Chondrocyte (in vitro differentiated cells): ENCODE results near the gene FHL2. TPM values are rescaled to one million over a fixed set of nuclear protein-coding genes. Genes with fewer than 3 reads are reported as not detected.

Source experiments
- DNase-seq: peaks from one replicate; pipeline ENCODE4 v3.0.0; 2021; ENCODE audit warnings: mixed read lengths, low spot score
- H3K27ac Mint-ChIP-seq: one replicate; pipeline ENCODE4 v1.8.0; 2021; ENCODE audit warnings: mild to moderate bottlenecking, moderate library complexity, mixed read lengths; ENCODE audit not compliant: unreplicated experiment
- H3K27me3 Mint-ChIP-seq: 2 replicates; pipeline ENCODE4 v1.8.0; 2021; ENCODE audit warnings: low read depth, mixed read lengths
- H3K36me3 Mint-ChIP-seq: 2 replicates; pipeline ENCODE4 v1.8.0; 2021; ENCODE audit warnings: low read depth, mixed read lengths
- H3K4me1 Mint-ChIP-seq: 2 replicates; pipeline ENCODE4 v1.8.0; 2021; ENCODE audit warnings: low read depth, mild to moderate bottlenecking, mixed read lengths
- H3K4me3 Mint-ChIP-seq: one replicate; pipeline ENCODE4 v1.8.0; 2021; ENCODE audit warnings: mild to moderate bottlenecking, moderate library complexity, mixed read lengths; ENCODE audit not compliant: unreplicated experiment
- H3K9me3 Mint-ChIP-seq: 2 replicates; pipeline ENCODE4 v1.8.0; 2021; ENCODE audit warnings: low read depth, mixed read lengths
- CTCF ChIP-seq: fragments of 200-600 bp; sonication (generic); IDR thresholded peaks from 2 replicates; pipeline ENCODE4 v1.5.0; 2021; ENCODE audit warnings: antibody characterized with exemption, mild to moderate bottlenecking, moderate library complexity
- total RNA-seq: library from RNA; stranded (reverse); gene quantifications from 3 replicates; pipeline ENCODE4 v1.2.1, GENCODE V29; 2021

Gene FHL2
- total RNA-seq, 1 donor from 2014 or later = 104 TPM

DNA sequence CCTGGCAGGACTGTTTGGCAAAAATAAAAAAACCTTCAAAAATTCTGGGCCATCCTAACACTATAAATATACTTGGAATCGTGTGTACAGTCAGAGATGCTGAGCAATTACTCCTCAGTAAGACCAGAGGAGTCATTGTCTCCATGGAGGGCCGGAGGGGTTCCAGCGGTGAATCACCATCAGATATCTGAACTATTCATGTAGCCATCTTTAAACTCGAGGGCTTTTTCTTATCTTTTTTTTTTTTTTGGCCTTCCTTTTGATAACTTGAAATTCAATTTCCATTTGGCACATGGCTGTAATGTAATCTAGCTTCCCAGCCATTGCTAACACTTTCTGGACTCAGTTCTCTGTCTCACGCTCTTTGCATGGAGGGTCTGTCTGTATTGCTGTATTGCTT lies 7.4 kb upstream of the FHL2 start:
- no peak for TF ChIP-seq CTCF
- no peak for DNase-seq
- Mint-ChIP-seq H3K9me3 (peaks cover 4% of the 10 kb centered on the region), H3K27ac (peak overlapping the region; percentile 34), H3K4me3 (no peak overlapping the region), H3K27me3 (no peaks in the 10 kb centered on the region), H3K36me3 (no peaks in the 10 kb centered on the region), H3K4me1 (peaks cover 66% of the 10 kb centered on the region)

DNA sequence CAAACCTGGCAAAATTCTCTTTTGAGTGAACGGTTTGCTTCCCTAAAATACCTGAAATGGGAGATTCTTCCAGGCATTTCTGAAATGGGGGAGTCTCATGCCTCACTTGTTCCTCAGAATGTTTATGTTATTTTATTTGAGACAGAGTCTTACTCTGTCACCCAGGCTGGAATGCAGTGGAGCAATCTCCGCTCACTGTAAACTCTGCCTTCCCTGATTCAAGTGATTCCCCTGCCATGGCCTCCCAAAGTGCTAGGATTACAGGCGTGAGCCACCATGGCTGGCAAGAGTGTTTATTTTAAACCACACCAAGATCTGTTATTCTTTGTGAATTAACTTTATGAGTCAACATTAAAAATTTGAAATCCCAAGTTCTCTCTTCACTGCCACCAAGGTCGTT lies 6.4 kb upstream of the FHL2 start:
- TF ChIP-seq CTCF = no peak
- H3K27me3 Mint-ChIP-seq = no peaks in the 10 kb centered on the region
- no peak overlapping the region for H3K4me3 Mint-ChIP-seq
- peak overlapping the region; percentile 90 for H3K27ac Mint-ChIP-seq
- no peak for DNase-seq
- no peaks in the 10 kb centered on the region for H3K36me3 Mint-ChIP-seq
- peaks cover 64% of the 10 kb centered on the region for H3K4me1 Mint-ChIP-seq
- H3K9me3 Mint-ChIP-seq = peaks cover 4% of the 10 kb centered on the region

DNA sequence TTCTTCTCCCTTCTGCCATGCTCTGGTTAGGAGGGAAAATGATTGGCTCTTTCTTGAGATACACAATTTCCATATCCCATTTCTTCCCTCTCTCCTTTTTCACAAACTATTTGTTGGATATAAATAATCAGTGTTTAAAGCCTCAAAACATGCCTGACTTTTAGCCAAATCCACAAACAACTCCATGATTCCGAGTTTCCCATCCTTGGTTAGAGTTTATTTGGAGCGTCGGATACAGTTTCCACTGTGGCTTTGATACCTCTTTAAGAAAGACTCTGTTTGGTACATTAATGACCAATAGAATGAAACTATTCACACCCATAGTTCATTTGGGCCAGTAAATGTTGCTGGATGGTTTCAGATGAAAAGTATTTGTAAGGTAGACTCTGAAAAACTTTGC lies 5.9 kb upstream of the FHL2 start:
- Mint-ChIP-seq H3K4me1 (peaks cover 64% of the 10 kb centered on the region), H3K4me3 (no peak overlapping the region), H3K27me3 (no peaks in the 10 kb centered on the region), H3K9me3 (peaks cover 4% of the 10 kb centered on the region), H3K27ac (peak overlapping the region; percentile 90), H3K36me3 (no peaks in the 10 kb centered on the region)
- no peak for TF ChIP-seq CTCF
- DNase-seq = no peak

GRCh38 chr2:105403783-105404698 lies 5.2 kb upstream of the FHL2 start:
- H3K4me3 Mint-ChIP-seq = no peak overlapping the region

More at GRCh38 chr2:105403783-105404698, 5.2 kb upstream of the FHL2 start:
- peaks cover 4% of the 10 kb centered on the region for H3K9me3 Mint-ChIP-seq
- TF ChIP-seq CTCF = peak; percentile 63
- peaks cover 61% of the 10 kb centered on the region for H3K4me1 Mint-ChIP-seq
- no peak for DNase-seq
- H3K36me3 Mint-ChIP-seq = no peaks in the 10 kb centered on the region
- no peaks in the 10 kb centered on the region for H3K27me3 Mint-ChIP-seq
- H3K27ac Mint-ChIP-seq = peak overlapping the region; percentile 90
